SK-N-SH (cell line): ENCODE data around the gene PGLYRP4.

Source experiments
- ELF1 ChIP-seq: IDR thresholded peaks from 2 replicates; pipeline ENCODE4 v1.4.0; 2012
- POLR2AphosphoS5 ChIP-seq: IDR thresholded peaks from 2 replicates; pipeline ENCODE4 v1.6.1; 2012; ENCODE audit warnings: low read depth, low read length
- RAD21 ChIP-seq: IDR thresholded peaks from 2 replicates; pipeline ENCODE4 v1.6.1; 2012; ENCODE audit warnings: mild to moderate bottlenecking, low read length
- RFX5 ChIP-seq: IDR thresholded peaks from 2 replicates; pipeline ENCODE4 v1.6.1; 2012; ENCODE audit warnings: mild to moderate bottlenecking, improper control_type of control experiment, low read length
- TF ChIP-seq, protein P1 (sequence below): fragments of 200-600 bp; sonication (generic); IDR thresholded peaks from 2 replicates; pipeline ENCODE4 v1.6.1; 2017; ENCODE audit warnings: antibody characterized with exemption, mild to moderate bottlenecking, moderate library complexity
- TF ChIP-seq, protein P2 (sequence below): fragments of 150-350 bp; IDR thresholded peaks from 2 replicates; pipeline ENCODE4 v1.6.1; 2017; ENCODE audit warnings: antibody characterized with exemption, low read length, low read depth, borderline replicate concordance

DNA sequence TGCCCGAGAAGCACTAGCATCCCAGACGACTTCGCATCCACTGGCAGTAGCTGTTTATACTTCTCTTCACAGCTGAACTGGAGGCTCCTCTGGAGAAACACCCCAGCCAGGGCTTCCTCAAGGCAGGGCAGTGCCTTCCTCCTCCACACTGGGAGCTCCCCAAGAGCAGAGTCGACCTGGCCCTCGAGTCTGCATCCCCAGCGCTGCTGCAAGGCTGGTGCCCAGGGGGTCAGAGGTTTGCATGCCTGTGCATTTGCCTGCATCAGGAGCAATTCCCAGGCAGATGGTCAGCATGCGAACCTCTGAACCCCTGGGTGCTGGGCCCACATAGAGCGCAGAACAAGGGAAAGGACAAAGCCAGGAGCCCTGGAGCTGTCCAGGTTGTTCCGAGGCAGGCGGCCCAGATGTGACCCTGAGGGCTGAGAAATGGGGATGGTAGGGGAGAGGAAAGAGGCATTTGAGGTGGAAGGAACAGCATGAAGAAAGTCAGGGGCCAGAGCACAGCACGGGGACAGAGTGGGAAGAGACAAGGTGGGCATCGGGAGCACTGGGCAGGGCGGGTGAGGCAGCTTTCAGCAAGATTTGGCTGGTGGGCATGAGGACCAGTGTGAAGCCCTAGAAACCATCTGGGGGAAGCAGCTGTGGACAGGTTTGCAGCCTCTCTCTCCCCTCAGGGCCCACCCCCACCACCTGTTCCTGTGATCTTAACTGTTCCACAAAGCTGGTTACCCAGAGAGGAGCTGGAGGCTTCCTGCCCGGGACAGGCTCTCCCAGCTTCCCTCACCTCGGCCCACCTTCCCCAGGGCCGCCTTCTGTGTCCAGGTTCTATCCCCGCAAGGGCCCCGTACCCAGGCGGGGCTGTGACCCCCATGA, 48.6 kb upstream of the PGLYRP4 start:
- TF ChIP-seq, protein P1, sequence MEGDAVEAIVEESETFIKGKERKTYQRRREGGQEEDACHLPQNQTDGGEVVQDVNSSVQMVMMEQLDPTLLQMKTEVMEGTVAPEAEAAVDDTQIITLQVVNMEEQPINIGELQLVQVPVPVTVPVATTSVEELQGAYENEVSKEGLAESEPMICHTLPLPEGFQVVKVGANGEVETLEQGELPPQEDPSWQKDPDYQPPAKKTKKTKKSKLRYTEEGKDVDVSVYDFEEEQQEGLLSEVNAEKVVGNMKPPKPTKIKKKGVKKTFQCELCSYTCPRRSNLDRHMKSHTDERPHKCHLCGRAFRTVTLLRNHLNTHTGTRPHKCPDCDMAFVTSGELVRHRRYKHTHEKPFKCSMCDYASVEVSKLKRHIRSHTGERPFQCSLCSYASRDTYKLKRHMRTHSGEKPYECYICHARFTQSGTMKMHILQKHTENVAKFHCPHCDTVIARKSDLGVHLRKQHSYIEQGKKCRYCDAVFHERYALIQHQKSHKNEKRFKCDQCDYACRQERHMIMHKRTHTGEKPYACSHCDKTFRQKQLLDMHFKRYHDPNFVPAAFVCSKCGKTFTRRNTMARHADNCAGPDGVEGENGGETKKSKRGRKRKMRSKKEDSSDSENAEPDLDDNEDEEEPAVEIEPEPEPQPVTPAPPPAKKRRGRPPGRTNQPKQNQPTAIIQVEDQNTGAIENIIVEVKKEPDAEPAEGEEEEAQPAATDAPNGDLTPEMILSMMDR, result no peak
- TF ChIP-seq, protein P2, sequence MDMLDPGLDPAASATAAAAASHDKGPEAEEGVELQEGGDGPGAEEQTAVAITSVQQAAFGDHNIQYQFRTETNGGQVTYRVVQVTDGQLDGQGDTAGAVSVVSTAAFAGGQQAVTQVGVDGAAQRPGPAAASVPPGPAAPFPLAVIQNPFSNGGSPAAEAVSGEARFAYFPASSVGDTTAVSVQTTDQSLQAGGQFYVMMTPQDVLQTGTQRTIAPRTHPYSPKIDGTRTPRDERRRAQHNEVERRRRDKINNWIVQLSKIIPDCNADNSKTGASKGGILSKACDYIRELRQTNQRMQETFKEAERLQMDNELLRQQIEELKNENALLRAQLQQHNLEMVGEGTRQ, result no peak
- TF ChIP-seq ELF1, result no peak
- no peak for TF ChIP-seq RFX5
- no peak for TF ChIP-seq RAD21
- no peak for TF ChIP-seq POLR2AphosphoS5
